SJSA1 (cell line): Measurements from ENCODE around the gene EXOG. TPM values are rescaled to one million over a fixed set of nuclear protein-coding genes. Genes with fewer than 3 reads are reported as not detected.

Experiments
- DNase-seq, 2 experiments: peaks; one replicate each; pipeline ENCODE4 v3.0.0-alpha.2; 2015 to 2020; ENCODE audit warnings: low spot score in 2 of 2, low read depth in 1 of 2
- H3K27ac ChIP-seq: fragments of 250-450 bp; sonication (Bioruptor Pico); 2 replicates; pipeline ENCODE4 v1.5.1; 2020; ENCODE audit warnings: mild to moderate bottlenecking, moderate library complexity
- H3K27me3 ChIP-seq: fragments of 250-450 bp; sonication (Bioruptor Pico); replicated peaks from 2 replicates; pipeline ENCODE4 v1.5.1; 2020; ENCODE audit warnings: mild to moderate bottlenecking, moderate library complexity
- H3K36me3 ChIP-seq: fragments of 250-450 bp; sonication (Bioruptor Pico); 2 replicates; pipeline ENCODE4 v1.5.1; 2020; ENCODE audit warnings: mild to moderate bottlenecking
- H3K4me1 ChIP-seq: fragments of 250-450 bp; sonication (Bioruptor Pico); replicated peaks from 2 replicates; pipeline ENCODE4 v1.6.1; 2021; ENCODE audit warnings: mild to moderate bottlenecking
- H3K4me3 ChIP-seq: fragments of 250-450 bp; sonication (Bioruptor Pico); 2 replicates; pipeline ENCODE4 v1.5.1; 2020; ENCODE audit warnings: mild to moderate bottlenecking
- H3K9me3 ChIP-seq: fragments of 250-450 bp; sonication (Bioruptor Pico); replicated peaks from 2 replicates; pipeline ENCODE4 v1.5.1; 2020; ENCODE audit warnings: mild to moderate bottlenecking
- total RNA-seq: library from RNA; depleted of rRNA; stranded (reverse); fragments of >200 nt; shearing (Covaris generic); gene quantifications from 2 replicates; pipeline ENCODE4 v1.2.3, GENCODE V29; 2014; rRNA removed

EXOG gene
- total RNA-seq = 9.0 and 11.7 TPM in 2 replicates

- peak within 1 kb of the TSS; percentile 42 for H3K27ac ChIP-seq
- peak within 1 kb of the TSS; percentile 67 for H3K4me3 ChIP-seq
- peak; percentile 76 to 93 for DNase-seq
- H3K9me3 ChIP-seq = no peaks in the 10 kb centered on the region
- no peaks in the 10 kb centered on the region for H3K27me3 ChIP-seq
- peaks cover 29% of the 10 kb centered on the region for H3K36me3 ChIP-seq
- peaks cover 10% of the 10 kb centered on the region for H3K4me1 ChIP-seq
Measured at GRCh38 chr3:38496131-38496910, at the start of gene EXOG. TSS of gene EXOG (plus strand) at chr3:38496340. CDS start at chr3:38496368, 28 bp downstream.

- H3K36me3 ChIP-seq = no peaks in the 10 kb centered on the region
- H3K4me3 ChIP-seq = no peak overlapping the region
- DNase-seq = no peak
- no peaks in the 10 kb centered on the region for H3K9me3 ChIP-seq
- H3K4me1 ChIP-seq = no peaks in the 10 kb centered on the region
- H3K27me3 ChIP-seq = no peaks in the 10 kb centered on the region; the same call in 1 of the 2 replicates
- H3K27ac ChIP-seq = no peak overlapping the region
Measured at GRCh38 chr3:38446812-38447211, 49.3 kb upstream of the EXOG start.

- H3K36me3 ChIP-seq = no peaks in the 10 kb centered on the region
- H3K27ac ChIP-seq = no peak overlapping the region
- peaks cover 4% of the 10 kb centered on the region; the same call in 1 of the 2 replicates for H3K9me3 ChIP-seq
- H3K4me1 ChIP-seq = peaks cover 12% of the 10 kb centered on the region; the same call in 1 of the 2 replicates
- H3K4me3 ChIP-seq = no peak overlapping the region
- H3K27me3 ChIP-seq = no peaks in the 10 kb centered on the region; the same call in 1 of the 2 replicates
- DNase-seq = no peak
Measured at GRCh38 chr3:38450853-38451252, 45.3 kb upstream of the EXOG start.

- H3K9me3 ChIP-seq = peaks cover 4% of the 10 kb centered on the region; the same call in 1 of the 2 replicates
- H3K27ac ChIP-seq = no peak within 1 kb of the TSS
- peaks cover 13% of the 10 kb centered on the region; the same call in 1 of the 2 replicates for H3K4me1 ChIP-seq
- peak within 1 kb of the TSS; percentile 90 for H3K4me3 ChIP-seq
- DNase-seq = peak; percentile 68 to 80
- no peaks in the 10 kb centered on the region for H3K36me3 ChIP-seq
- no peaks in the 10 kb centered on the region; the same call in 1 of the 2 replicates for H3K27me3 ChIP-seq
Measured at GRCh38 chr3:38453075-38453912, 42.8 kb upstream of the EXOG start, which contains the start of gene ACVR2B. TSS of gene ACVR2B (plus strand) at chr3:38453890. CDS start at chr3:38454323, 433 bp downstream.

- H3K27me3 ChIP-seq = no peaks in the 10 kb centered on the region; the same call in 1 of the 2 replicates
- peaks cover 13% of the 10 kb centered on the region; the same call in 1 of the 2 replicates for H3K4me1 ChIP-seq
- no peak overlapping the region for H3K27ac ChIP-seq
- no peak for DNase-seq
- H3K9me3 ChIP-seq = peaks cover 4% of the 10 kb centered on the region; the same call in 1 of the 2 replicates
- peak overlapping the region; percentile 90 for H3K4me3 ChIP-seq
- no peaks in the 10 kb centered on the region for H3K36me3 ChIP-seq
Measured at GRCh38 chr3:38453913-38454177, 42.3 kb upstream of the EXOG start.

- Histone ChIP-seq H3K4me1 (peaks cover 13% of the 10 kb centered on the region; the same call in 1 of the 2 replicates), H3K9me3 (peaks cover 4% of the 10 kb centered on the region; the same call in 1 of the 2 replicates), H3K27me3 (no peaks in the 10 kb centered on the region; the same call in 1 of the 2 replicates), H3K27ac (no peak overlapping the region), H3K4me3 (peak overlapping the region; percentile 90), H3K36me3 (no peaks in the 10 kb centered on the region)
- peak in 1 of 2 experiments; percentile 41 for DNase-seq
Measured at GRCh38 chr3:38454178-38454883, 41.8 kb upstream of the EXOG start.

- Histone ChIP-seq H3K27ac (no peak overlapping the region), H3K36me3 (no peaks in the 10 kb centered on the region), H3K4me1 (peaks cover 13% of the 10 kb centered on the region; the same call in 1 of the 2 replicates), H3K4me3 (peak overlapping the region; percentile 90), H3K27me3 (no peaks in the 10 kb centered on the region), H3K9me3 (peaks cover 4% of the 10 kb centered on the region; the same call in 1 of the 2 replicates)
- peak; percentile 34 to 60 for DNase-seq
Measured at GRCh38 chr3:38454884-38455638, 41.1 kb upstream of the EXOG start.

- H3K4me3 ChIP-seq = peak overlapping the region; percentile 90
- no peaks in the 10 kb centered on the region for H3K27me3 ChIP-seq
- peaks cover 4% of the 10 kb centered on the region; the same call in 1 of the 2 replicates for H3K9me3 ChIP-seq
- peaks cover 13% of the 10 kb centered on the region; the same call in 1 of the 2 replicates for H3K4me1 ChIP-seq
- peak in 1 of 2 experiments; percentile 28 for DNase-seq
- no peaks in the 10 kb centered on the region for H3K36me3 ChIP-seq
- no peak overlapping the region for H3K27ac ChIP-seq
Measured at GRCh38 chr3:38455639-38456430, 40.3 kb upstream of the EXOG start.

- no peak overlapping the region for H3K4me3 ChIP-seq
- H3K4me1 ChIP-seq = peaks cover 13% of the 10 kb centered on the region; the same call in 1 of the 2 replicates
- no peak overlapping the region for H3K27ac ChIP-seq
- H3K36me3 ChIP-seq = no peaks in the 10 kb centered on the region
- H3K9me3 ChIP-seq = peaks cover 4% of the 10 kb centered on the region; the same call in 1 of the 2 replicates
- no peak for DNase-seq
- H3K27me3 ChIP-seq = no peaks in the 10 kb centered on the region
Measured at GRCh38 chr3:38457111-38458003, 38.8 kb upstream of the EXOG start.

GRCh38 chr3:38458796-38459498, 37.2 kb upstream of the EXOG start:
- Histone ChIP-seq H3K27ac (no peak overlapping the region), H3K27me3 (no peaks in the 10 kb centered on the region), H3K9me3 (peaks cover 4% of the 10 kb centered on the region; the same call in 1 of the 2 replicates), H3K4me1 (peaks cover 13% of the 10 kb centered on the region; the same call in 1 of the 2 replicates), H3K36me3 (no peaks in the 10 kb centered on the region), H3K4me3 (no peak overlapping the region)
- DNase-seq = no peak
